SK-N-MC (cell line): ENCODE data around the gene ERC2.

ENCODE experiments used
- DNase-seq: peaks from one replicate; pipeline ENCODE4 v3.0.0-alpha.2; 2011; ENCODE audit warnings: low read depth, low spot score
- H3K27ac ChIP-seq: fragments of 200-600 bp; sonication (generic); 2 replicates; pipeline ENCODE4 v1.5.1; 2016; ENCODE audit warnings: mixed run types
- H3K36me3 ChIP-seq: fragments of 200-600 bp; sonication (generic); 2 replicates; pipeline ENCODE4 v1.6.1; 2017; ENCODE audit warnings: antibody characterized with exemption, low read length, mixed read lengths; ENCODE audit not compliant: insufficient read depth
- H3K4me3 ChIP-seq: fragments of 200-600 bp; sonication (generic); 2 replicates; pipeline ENCODE4 v1.5.1; 2016
- H3K9ac ChIP-seq: fragments of 200-600 bp; sonication (generic); 2 replicates; pipeline ENCODE4 v1.8.0; 2017; ENCODE audit warnings: mixed run types, mixed read lengths; ENCODE audit not compliant: insufficient read length
- H3K9me3 ChIP-seq: fragments of 200-600 bp; sonication (generic); 2 replicates; pipeline ENCODE4 v1.6.1; 2017; ENCODE audit warnings: low read depth, mild to moderate bottlenecking, antibody characterized with exemption, low read length, moderate library complexity, mixed read lengths
- EZH2 ChIP-seq: fragments of 200-600 bp; sonication (generic); IDR thresholded peaks from one replicate; pipeline ENCODE4 v1.6.1; 2017; ENCODE audit warnings: antibody characterized with exemption
- FOXP2 ChIP-seq: optimal IDR thresholded peaks from 2 replicates; pipeline ENCODE3; 2011; ENCODE audit warnings: mild to moderate bottlenecking, moderate library complexity; ENCODE audit not compliant: insufficient read depth; ENCODE audit errors: extremely low read length, control extremely low read depth
- POLR2AphosphoS5 ChIP-seq: IDR thresholded peaks from 2 replicates; pipeline ENCODE4 v1.6.1; 2012; ENCODE audit warnings: mild to moderate bottlenecking, low read depth, low read length, borderline replicate concordance

ERC2 gene

GRCh38 chr3:55489798-55490132 lies 978.5 kb downstream of the ERC2 start:
- DNase-seq, result no peak
- Histone ChIP-seq H3K9me3 (no peaks in the 10 kb centered on the region), H3K9ac (no peak overlapping the region)

DNA sequence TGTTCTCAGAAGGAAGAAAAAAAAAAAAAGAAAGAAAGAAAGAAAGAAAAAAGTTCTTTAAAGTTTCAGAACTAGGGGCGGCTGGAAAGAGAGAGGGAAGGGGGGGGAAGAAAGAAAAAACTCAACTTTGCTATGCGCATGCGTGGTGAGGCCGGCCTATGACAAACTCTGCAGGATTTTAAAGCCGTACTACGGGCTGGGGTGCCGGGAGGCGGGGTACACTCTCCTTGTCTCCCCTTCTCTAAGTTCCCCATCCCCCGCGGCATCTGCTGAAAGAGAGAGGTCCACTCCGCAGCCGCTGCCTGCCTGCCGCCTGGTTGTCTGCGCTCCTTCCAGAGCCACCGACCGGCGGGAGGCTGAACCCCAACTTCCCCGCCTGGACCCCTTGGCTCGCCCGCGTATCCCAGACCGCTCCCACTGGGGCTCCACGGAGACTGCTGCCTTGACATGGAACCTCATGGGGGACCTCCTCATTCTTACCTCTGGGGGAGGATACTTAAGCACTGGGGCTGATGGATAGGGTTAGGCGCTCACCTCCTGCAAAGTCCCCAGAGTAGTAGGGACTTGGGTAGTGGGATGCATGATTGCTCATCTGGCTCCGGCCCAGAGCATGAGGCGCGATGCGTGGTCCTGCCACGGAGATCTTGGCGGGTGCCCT lies 979.7 kb downstream of the ERC2 start:
- Histone ChIP-seq H3K27ac (no peak overlapping the region), H3K36me3 (no peaks in the 10 kb centered on the region), H3K9me3 (no peaks in the 10 kb centered on the region), H3K9ac (peak overlapping the region; percentile 82), H3K4me3 (peak overlapping the region; percentile 87)
- no peak for DNase-seq
- TF ChIP-seq EZH2 (no peak), POLR2AphosphoS5 (no peak), FOXP2 (no peak)

More at GRCh38 chr3:55489798-55490132, 978.5 kb downstream of the ERC2 start:
- TF ChIP-seq EZH2 (no peak), POLR2AphosphoS5 (no peak), FOXP2 (no peak)
- Histone ChIP-seq H3K27ac (no peak overlapping the region), H3K4me3 (no peak overlapping the region), H3K36me3 (no peaks in the 10 kb centered on the region)

DNA sequence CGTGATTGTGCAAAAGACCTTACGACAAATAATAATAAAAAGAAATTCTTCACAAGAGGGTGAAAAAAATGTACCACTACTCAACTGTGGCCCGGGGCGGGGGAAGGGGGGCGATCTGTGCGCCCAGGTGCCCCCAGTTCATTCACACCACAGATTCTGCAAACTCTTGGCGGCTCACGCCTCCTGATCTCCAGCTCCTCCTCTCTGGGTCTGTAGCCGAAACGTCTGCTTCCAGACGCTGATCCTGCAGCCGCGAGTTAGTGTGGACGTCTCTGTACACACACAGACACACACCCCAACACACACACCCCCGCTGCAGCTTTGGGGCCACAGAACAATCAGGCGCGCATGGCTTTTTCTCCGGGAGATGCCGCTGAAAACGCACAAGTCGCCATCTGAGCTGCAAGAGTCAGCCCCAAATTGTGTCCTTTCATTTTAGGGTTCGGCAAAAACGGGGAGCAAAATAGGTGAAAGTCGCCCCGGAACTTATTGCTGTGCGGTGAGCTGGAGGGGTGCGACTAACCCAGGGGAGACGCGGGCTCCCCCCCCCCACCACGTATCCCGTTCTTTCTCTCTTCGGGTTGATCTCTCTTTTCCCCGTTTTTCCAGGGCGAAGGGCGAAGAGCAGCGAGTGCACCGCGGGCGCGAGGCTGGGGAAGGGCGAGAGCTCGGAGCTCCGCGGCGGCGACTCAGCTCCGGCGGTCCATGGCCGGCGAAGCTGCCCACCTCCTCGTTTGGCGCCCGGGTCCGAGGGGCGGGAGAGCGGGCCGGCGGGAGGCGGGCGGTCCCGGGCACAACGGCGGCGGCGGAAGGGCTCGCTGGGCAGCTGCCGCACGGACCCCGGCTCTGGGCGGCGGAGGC lies 980.7 kb downstream of the ERC2 start:
- H3K9ac ChIP-seq, result peak overlapping the region; percentile 82
- H3K9me3 ChIP-seq, result no peaks in the 10 kb centered on the region
- DNase-seq, result no peak
- peak overlapping the region; percentile 46; the same call in 1 of the 2 replicates for H3K27ac ChIP-seq
- peak overlapping the region; percentile 87 for H3K4me3 ChIP-seq
- no peaks in the 10 kb centered on the region for H3K36me3 ChIP-seq
- TF ChIP-seq POLR2AphosphoS5, result 0 out of 2 replicates have a peak, but pooled peaks have one; percentile 31
- no peak for TF ChIP-seq FOXP2

GRCh38 chr3:55486857-55487380 lies 981.3 kb downstream of the ERC2 start, which contains the start of gene WNT5A:
Gene WNT5A (minus strand): TSS chr3:55487306. CDS start chr3:55486985, 321 bp downstream.
- Histone ChIP-seq H3K9ac (peak within 1 kb of the TSS; percentile 82), H3K9me3 (no peaks in the 10 kb centered on the region), H3K27ac (peak within 1 kb of the TSS; percentile 68), H3K4me3 (peak within 1 kb of the TSS; percentile 87), H3K36me3 (no peaks in the 10 kb centered on the region)
- TF ChIP-seq POLR2AphosphoS5 (no peak), EZH2 (no peak), FOXP2 (no peak)
- no peak for DNase-seq

DNA sequence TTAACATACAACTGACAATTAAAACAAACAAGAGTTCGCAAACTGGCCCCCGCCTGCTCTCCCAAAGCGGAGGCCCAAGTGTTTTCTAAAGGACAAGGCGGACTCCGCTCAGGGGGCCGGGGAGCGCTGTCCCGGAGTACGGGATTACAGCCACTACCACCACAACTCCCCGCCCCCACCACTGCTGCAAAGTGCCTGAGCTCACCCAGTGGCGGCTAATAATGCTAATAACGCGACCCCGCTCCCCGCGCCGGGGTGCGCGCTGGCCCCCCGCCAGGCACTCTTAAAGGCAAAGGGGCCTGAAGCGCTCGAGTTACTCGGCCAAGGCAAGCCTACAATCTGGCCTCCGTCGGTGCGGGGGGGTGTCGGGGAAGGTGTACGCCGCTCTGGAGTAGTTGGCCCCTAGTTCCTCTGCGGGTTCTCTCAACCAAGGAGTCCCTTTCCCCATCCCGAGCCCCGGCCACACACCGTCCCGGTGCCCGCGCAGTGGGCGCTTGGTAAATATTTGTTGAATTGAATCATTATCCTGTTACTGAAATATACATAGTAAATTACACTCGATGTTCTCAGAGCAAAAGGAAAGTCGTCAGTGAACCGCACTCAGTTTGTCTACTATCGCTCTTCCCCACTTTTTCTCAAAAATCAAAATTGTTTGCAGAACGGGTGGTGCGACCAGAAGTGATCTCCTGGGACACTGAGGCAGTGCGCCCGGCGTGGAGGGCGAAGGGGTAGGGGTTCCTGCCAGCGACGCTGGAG lies 982.0 kb downstream of the ERC2 start:
- H3K4me3 ChIP-seq, result peak overlapping the region; percentile 87
- peak overlapping the region; percentile 77 for H3K27ac ChIP-seq
- no peak for DNase-seq
- H3K9me3 ChIP-seq, result no peaks in the 10 kb centered on the region
- H3K36me3 ChIP-seq, result no peaks in the 10 kb centered on the region
- H3K9ac ChIP-seq, result peak overlapping the region; percentile 82
- TF ChIP-seq EZH2, result no peak
- peak; percentile 30; the same call in 1 of the 2 replicates for TF ChIP-seq POLR2AphosphoS5

GRCh38 chr3:55484801-55485791 lies 983.2 kb downstream of the ERC2 start:
- H3K27ac ChIP-seq, result peak overlapping the region; percentile 77
- TF ChIP-seq POLR2AphosphoS5, result no peak
- TF ChIP-seq FOXP2, result no peak
- TF ChIP-seq EZH2, result no peak
- H3K4me3 ChIP-seq, result peak overlapping the region; percentile 87
- no peak for DNase-seq
- H3K9me3 ChIP-seq, result no peaks in the 10 kb centered on the region
- H3K36me3 ChIP-seq, result peaks cover 1% of the 10 kb centered on the region; the same call in 1 of the 2 replicates
- H3K9ac ChIP-seq, result peak overlapping the region; percentile 82

DNA sequence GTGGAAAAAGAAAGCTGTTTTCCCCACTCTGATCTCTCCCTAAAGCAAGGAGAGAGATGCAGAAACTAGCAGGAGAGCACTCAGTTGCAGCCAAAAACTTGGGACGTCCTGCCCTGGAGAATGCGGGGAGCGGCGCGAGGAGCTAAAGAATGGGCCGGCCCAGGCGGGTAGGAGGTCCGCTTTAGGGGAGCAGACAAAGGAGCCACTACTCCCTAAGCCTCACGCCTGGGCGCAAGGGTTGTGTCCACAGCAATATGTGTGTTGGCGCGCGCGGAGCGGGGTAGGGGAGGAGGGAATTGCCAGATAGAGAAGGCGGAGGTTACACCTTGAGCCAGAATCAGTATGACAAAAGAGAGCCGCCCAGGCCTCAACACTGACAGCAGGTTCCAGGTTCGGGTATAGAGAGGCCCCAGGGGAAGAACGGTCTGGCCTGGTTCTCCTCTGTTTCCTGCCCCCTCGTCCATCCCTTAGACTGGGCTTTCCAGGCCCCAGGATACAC lies 984.0 kb downstream of the ERC2 start:
- Histone ChIP-seq H3K9ac (no peak overlapping the region), H3K4me3 (peak overlapping the region; percentile 87), H3K9me3 (no peaks in the 10 kb centered on the region), H3K27ac (no peak overlapping the region), H3K36me3 (peaks cover 5% of the 10 kb centered on the region; the same call in 1 of the 2 replicates)
- TF ChIP-seq EZH2 (no peak), POLR2AphosphoS5 (no peak), FOXP2 (no peak)
- no peak for DNase-seq
